Stimulated activated CD4-positive, alpha-beta T cell treated with anti-CD3 and anti-CD28 coated beads, Interleukin-4, amount 100 ng/mL, for 1 hour (primary cell): ENCODE measurements around the gene CDC14A.

Experiments
- DNase-seq: peaks from one replicate; pipeline ENCODE4 v3.0.0-alpha.2; 2020

CDC14A gene

GRCh38 chr1:100456880-100457279 is 104.6 kb downstream of the CDC14A start:
- DNase-seq = no peak

DNA sequence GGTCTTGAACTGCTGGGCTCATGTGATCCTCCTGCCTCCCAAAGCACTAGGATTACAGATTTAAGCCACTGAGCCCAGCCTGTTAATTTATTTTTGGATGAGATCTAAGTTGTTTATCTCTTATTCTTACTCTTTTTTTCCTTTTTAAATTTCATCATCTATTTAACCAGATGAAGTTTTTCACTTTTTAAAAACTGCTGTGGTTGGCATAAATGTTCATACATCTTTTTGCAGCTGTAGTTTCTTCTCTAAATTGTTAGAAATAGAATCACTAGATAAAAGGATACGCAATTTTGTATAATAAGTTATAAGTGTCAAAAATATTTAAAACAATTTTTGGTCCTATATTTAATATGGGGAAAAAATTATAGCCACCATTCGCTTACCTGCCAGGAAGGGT is 105.4 kb downstream of the CDC14A start:
- DNase-seq = no peak

DNA sequence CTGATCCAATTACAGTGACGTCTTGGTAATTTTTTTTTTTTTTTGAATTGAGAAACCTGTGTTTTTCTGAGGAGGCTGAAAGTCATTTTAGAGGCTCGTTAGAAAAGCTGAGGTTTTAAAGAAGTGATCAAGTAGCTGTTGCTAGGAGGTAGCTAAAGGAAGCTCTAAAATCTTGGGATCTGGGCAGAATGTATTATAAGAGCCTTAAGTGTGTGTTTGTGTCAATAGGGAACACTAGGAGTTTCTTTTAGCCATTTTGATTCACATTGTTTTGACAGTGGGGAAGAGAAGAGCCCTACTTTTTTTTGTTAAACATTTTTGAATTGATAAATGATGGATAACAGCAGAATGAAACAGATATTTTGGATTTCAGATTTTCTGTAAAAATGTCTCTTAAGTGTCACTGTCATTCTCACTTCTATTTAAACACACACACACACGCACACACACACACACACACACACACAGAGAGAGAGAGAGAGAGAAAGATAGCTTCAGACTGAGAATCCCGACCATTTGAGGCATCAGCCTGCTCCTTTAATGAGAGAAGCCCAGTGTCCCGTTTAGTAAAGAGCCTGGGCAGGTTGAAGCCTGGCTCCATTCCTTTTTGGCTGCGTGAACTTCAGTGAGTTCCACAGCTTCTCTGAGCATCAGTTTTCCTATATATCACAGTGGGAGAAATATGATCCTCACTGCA is 106.5 kb downstream of the CDC14A start:
- DNase-seq = no peak

DNA sequence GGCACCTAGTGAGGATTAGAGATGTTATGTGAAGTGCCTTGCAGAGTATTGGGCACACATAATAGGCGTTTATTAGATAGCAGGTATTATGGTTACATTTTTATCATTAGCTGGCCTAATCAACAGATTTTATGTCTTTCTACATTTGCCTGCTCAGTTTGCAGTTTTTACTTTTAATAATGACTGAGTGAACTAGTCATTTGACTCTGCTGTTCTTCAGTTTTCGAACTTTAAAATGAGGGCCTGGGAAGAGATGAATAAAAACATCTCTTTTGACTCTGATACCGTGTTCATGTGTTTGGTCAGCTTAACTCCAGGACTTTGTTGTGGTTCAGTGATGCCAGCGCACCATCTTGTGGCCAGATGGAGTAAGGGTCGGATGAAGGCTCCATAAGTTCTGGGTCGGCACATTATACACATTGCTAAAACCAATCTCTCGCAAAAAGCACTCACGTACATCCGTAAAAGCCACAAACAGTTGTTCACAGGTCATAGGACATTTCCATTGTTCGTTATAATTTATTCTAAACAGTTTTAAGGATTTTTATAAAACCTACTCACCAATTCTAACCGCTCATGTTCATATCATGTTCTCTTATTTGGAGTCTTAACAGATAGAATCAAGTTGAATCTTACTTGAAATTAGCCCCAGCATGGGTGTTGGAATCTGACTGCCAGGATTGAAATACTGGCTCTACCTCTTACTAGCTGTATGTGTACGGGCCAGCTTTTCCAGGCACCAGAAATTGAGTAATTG is 107.2 kb downstream of the CDC14A start:
- DNase-seq = peak; percentile 68

DNA sequence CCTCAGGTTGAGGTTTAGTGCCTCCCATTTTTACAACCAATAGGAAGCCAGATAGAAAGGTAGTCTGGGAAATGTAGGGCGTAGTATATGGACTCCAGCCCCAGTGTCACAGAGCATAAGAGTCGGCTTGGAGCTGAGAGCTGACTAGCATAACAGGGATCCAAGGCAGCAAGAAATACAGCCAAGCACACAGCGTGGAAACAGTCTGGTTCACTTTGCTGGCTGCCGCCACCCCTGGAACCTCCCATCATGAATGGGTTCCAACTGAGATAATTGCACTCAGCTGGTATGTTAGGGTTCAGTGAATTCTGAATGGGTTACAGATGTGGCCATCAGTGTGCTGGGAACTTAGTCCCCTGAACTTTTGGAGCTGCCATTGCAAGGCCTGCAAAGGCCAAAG is 108.9 kb downstream of the CDC14A start:
- no peak for DNase-seq

DNA sequence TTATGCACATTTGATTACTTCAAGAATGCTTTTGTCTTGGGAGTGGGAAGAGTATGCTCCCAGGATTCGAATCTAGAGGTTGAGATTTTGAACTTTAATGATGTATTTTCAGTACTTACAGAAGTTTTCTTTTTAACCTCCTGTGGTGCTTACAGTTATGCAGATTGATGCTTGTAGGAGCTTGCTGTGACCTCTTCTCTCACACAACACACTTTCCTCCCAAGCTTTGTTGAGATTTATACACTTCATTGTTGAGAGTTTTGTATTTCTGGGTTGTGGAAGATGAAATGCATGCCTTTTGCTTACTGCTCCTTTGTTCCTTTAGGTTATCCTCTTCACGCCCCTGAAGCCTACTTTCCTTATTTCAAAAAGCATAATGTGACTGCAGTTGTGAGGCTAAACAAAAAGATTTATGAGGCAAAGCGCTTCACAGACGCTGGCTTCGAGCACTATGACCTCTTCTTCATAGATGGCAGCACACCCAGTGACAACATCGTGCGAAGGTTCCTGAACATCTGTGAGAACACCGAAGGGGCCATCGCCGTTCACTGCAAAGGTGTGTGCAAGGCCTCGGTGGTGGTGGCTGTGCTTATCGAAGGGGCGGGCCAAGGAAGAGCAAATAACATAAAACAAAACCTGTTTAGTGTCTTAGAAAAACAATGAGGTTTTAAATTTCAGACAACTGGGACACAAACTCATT is 110.2 kb downstream of the CDC14A start:
- no peak for DNase-seq

DNA sequence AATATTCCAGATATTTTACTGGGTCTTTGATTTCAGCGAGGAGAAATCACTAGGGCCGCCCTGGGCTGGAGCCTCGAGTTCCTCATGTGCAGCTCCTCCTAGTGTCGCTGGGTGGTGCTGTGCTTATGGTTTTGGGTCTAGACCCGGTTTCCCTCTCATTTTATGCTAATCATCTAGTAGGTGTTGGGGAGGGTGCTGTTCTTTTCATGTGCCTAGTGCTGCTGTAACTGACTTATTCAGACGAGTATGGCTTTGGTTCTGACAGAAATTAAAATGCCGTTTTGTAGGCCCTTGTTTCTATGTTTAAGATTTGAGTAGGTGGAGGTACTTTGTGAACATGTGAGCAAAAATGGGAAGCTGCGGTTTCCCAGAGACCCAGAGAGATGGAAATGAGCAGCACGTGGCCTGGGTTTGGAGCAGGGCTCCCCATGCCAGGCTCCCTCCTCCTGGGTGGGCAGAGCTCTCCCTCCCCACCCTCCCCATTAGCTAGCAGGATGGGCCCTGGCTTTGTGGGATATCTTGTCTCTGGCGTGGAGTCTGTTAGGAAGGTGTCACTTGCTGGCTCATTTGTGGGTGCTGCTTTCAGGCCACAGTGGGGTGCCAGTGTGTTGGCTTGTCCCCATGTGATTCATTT is 111.6 kb downstream of the CDC14A start:
- DNase-seq = peak; percentile 53

DNA sequence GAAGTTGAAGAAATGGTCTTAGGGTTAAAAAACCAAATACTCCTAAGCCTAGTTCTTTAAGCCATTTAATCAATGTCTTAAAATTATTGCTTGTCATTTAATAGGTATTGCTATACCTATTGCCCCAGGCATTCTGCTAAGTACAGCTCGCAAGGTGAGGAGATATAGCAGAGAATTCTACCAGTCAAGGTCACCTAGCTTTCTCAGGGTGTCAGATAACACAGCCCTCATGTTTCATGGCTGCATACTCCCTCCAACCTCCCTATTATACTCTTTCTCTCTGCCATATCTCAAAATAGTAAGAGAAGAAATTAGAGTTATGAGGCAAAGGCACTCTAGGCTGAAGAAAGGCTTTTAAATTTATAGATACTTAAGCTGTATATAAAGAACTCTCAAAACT is 117.3 kb downstream of the CDC14A start:
- no peak for DNase-seq

GRCh38 chr1:100474834-100475233 is 122.5 kb downstream of the CDC14A start:
- no peak for DNase-seq

GRCh38 chr1:100476735-100477290 is 124.5 kb downstream of the CDC14A start:
- DNase-seq = no peak

DNA sequence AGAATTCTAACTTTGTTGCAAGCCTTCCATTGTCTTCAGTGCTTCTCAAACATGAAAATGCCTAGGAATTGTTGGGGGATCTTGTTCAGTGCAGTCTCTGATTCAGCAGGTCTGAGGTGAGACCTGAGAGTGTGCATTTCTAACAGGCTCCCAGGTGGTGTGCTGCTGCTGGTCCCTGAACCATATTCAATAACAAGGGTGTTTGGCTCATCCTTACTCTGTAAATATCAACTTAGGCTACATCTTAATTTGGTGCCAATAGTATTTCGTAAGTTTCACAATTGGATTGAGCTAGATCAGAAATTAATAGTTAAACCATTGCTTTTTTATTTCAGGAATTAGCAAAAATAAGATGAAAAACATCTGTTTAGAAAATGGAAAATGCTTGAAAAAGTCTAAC is 126.5 kb downstream of the CDC14A start:
- DNase-seq = no peak

GRCh38 chr1:100479620-100480338 is 127.5 kb downstream of the CDC14A start:
- DNase-seq = no peak

DNA sequence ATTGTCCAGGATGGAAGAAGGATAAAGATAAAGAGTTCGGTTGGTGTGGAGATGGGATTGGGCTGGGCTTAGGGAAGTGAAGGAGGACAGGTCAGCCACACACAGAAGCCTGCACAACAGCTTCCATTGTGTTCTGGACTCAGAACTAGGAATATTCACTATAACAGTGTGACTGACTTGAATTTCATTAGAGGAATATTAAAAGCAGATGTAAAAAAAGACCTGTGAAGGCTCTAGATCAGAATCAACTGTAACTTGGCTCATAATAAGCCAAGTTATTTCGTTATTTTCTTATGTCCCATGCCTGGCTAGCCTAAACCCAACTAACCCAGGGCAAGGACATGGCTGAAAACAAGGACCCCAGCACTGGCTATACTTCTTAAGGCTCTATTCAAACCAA is 129.0 kb downstream of the CDC14A start:
- no peak for DNase-seq

DNA sequence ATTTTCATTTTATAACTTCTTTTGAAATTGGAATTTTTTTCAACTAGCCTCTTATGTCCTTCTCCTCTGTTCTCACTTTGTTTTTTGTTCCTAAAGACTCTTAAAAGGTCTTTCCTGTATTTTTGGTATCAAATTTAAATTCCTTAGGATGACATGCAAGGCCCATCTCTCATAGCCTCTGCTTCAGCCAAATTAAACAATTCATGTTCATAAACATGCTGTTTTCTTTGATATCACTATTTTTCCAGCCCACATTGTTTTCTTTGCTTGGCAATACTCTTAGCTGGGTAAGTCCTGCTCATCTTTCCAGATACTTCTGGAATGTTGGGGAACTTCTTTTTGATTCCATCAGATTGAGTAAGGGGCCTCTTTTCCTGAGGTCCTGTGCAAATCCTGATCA is 129.9 kb downstream of the CDC14A start:
- DNase-seq = no peak

- DNase-seq = no peak
Measured at GRCh38 chr1:100482748-100483147, 130.4 kb downstream of the CDC14A start.

- DNase-seq = no peak
Measured at GRCh38 chr1:100483230-100483629, 130.9 kb downstream of the CDC14A start.

- no peak for DNase-seq
Measured at GRCh38 chr1:100485855-100486258, 133.6 kb downstream of the CDC14A start.

DNA sequence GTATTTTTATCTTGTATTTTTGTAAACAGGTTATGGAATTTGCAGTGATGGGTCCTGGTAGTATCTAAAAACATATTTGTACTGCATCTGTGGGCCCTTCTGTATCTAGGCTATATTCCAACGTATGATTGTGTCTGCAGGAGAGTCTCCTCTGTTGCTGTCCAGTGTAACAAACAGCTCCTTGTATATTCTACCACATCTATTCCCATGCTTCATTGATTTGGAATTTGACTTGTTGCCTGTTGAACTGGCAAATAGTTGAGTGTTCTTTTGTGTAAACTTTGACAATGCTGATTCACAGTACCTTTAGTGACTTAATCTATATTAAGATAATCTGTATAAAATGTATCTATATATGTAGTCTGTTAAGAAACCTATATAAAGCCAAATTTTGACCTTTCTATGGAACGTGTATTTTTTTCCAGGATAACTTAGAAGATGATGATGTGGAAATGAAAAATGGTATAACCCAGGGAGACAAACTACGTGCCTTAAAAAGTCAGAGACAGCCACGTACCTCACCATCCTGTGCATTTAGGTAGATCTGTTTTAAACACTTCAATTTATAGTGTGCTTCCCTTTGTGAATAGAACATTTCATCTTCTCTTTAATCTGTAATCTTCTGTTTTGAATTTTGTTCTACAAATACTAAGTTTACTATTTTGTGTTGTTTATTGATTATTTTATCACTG is 142.2 kb downstream of the CDC14A start:
- no peak for DNase-seq

GRCh38 chr1:100496896-100497295 is 144.6 kb downstream of the CDC14A start:
- no peak for DNase-seq

- no peak for DNase-seq
Measured at GRCh38 chr1:100497796-100498195, 145.5 kb downstream of the CDC14A start.

DNA sequence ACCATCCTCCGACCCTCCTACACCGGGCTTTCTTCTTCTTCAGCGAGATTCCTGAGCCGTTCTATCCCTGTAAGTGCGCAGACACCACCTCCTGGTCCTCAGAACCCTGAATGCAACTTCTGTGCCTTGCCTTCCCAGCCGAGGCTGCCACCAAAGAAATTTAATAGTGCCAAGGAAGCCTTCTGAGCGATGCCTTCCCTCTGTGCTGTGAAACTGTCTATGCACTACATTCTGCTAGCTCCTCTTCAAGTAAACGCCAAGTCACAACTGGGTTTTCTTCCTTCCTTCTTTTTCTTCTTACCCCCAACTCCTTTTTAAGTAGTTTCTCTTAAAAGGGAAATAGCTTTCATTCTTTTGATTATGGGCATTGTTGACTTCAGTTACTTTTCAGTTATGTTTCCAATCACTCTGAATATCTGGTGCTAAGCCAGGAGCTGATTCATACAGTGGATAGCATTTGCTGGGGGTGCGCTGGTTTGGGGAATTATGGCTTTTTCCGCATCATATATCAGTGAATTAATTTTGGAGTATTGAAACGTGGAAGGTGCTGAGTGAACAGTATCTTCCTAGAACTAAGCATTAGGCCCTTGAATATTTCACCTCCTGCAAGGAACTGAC is 147.0 kb downstream of the CDC14A start:
- DNase-seq = no peak
